GM20431 (cell line): ENCODE data around the gene FADD.

Source experiments
- in situ Hi-C: fragments of 300-500 bp; cut with MseI, MboI; formaldehyde crosslinking; loops from one replicate; pipeline ENCODE4 v1.15.0; 2020; ENCODE audit warnings: low sequenced_read_pairs; ENCODE audit not compliant: unreplicated experiment

FADD gene

DNA sequence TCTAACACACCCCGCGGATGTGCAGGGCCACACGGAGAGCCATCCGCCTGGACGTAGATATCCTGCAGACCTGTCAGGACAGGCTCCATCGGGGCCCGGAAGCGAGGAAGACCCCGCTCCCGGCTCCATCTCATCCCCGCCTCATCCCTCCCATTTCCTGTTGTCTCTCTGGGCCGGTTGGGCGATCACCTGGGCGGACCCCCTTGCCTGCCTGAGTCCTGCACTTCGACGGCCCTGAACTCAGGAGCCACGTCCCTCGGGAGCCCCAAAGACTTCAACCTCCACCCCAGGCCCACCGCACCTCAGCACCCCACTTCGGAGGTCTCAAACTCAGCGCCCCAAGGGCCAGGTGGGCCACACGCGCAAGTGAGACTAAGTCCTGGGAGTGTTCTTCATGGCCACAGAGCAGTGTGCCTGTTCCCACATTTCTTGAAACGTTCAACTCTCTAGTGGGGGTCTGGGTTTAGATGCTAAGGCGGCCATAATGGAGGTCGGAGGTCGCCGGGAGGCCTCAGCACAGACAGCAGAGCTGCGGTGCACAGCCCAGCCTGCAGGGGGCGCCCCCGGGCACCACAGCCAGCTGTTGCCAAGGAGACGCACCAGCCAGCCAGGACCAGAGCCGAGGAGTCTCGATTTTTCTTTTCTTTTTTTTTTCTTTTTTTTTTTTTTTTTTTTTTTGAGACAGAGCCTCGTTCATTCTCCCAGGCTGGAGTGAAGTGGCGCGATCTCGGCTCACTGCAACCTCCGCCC, 26.0 kb upstream of the FADD start:
- in situ Hi-C loops: loop anchor here (25.0 kb wide), 1 partner anchor 490 kb away; the partner anchor contains the start of gene LTO1

DNA sequence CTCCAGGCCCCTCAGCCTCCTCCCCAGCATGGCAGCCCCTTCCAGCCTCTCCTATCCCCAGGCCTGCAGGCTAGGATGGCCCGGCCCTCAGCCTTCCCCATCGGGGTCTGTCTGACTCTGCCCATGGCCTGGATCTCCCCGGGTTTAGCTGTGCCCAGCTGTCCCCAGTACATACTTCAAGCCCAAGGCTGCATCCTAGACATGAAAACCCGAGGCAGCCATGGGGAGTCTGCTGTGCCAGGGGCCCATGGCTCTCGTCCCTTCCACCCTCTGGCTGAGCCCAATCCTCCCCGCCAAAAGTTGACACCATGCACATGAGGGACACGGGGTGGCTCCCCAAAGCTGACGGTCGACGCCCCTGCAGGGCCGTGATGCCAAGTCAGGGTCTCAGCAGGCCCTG, 22.2 kb upstream of the FADD start:
- in situ Hi-C loops: loop anchor here (25.0 kb wide), 1 partner anchor 494 kb away; the partner anchor contains the start of gene LTO1

DNA sequence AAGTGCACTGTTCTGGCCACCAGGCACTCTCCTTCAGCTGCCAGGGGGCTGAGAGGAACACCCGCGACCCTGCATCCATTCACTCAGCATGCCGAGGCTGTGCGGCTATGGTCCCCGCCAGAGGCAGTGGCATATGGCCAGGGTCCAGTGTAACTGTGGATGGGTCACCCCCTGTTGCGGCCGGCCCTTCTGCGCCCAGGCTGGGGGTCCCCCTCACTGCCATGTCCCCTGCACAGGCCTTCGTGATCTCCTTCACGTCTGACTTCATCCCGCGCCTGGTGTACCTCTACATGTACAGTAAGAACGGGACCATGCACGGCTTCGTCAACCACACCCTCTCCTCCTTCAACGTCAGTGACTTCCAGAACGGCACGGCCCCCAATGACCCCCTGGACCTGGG, 20.8 kb upstream of the FADD start:
- in situ Hi-C loops: loop anchor here (25.0 kb wide), 1 partner anchor 495 kb away; the partner anchor contains the start of gene LTO1

DNA sequence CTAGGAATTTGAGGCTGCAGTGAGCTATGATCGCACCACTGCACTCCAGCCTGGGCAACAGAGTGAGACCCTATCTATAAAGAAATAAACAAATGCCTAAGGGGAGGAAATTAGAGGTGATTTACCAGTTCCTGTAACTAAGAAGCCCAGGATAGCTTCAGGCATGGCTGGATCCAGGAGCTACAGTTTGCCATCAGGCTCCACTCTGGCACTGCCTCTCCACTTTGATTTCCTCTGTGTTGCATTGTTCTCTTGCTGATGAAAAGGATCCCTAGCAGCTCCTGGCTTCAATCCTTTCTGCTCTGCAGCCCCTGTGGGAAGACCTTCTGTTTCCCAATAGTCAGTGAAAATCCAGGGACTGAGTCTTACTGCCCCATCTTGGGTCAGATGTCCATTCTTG, 20.1 kb upstream of the FADD start:
- in situ Hi-C loops: loop anchor here (25.0 kb wide), 1 partner anchor 496 kb away; the partner anchor contains the start of gene LTO1

DNA sequence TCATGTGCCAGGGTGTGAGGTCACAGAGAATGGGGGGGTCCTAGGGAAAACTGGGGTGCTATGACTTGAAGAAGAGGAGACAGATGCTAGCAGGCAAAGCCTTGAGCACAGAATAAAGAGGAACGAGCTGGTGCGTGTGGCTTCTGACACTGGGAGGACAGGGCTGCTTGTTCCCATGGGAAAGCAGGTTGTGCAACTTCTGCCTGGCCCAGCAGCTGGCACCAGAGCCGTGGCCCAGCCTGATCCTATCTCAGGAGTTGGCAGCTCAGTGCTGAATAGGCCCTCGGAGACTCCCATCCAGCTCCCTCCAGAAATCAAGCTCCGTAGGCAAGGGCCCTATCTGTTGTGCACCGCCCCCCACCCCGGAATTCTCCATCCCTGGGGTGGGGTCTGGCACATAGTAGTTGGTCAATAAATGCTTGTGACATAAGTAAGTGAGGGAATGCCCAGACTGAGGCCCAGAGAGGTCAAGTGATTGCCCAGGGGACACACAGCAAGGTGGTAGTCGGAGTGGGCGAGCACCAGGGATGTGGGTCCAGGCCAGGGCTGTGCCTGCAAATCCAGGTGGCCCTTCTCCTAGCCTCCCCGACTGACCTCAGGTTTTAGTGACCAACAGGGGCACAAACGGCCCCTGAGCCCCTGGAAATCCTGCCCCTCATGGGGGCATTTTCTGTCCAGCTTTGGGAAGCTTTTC, 19.5 kb upstream of the FADD start:
- in situ Hi-C loops: loop anchor here (25.0 kb wide), 1 partner anchor 496 kb away; the partner anchor contains the start of gene LTO1

DNA sequence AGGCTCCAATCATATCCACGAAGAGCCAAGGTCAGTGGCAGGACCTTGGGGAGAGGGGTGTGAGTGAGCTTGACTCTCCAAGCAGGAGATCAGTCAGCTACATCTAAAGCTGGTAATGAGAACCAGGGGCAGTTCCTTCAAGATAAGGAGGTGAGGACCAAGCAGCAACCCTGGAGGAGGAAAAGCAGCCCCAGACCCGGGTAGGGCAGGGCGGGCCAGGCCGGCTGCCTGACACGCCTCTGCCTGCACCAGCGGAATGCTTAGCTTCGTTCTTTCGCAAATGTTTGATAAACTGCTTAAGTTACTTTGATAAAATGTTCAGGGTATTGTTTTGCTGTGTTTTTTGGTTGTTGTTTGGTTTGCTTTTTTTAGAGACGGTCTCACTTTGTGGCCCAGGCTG, 18.7 kb upstream of the FADD start:
- in situ Hi-C loops: loop anchor here (25.0 kb wide), 1 partner anchor 497 kb away; the partner anchor contains the start of gene LTO1

DNA sequence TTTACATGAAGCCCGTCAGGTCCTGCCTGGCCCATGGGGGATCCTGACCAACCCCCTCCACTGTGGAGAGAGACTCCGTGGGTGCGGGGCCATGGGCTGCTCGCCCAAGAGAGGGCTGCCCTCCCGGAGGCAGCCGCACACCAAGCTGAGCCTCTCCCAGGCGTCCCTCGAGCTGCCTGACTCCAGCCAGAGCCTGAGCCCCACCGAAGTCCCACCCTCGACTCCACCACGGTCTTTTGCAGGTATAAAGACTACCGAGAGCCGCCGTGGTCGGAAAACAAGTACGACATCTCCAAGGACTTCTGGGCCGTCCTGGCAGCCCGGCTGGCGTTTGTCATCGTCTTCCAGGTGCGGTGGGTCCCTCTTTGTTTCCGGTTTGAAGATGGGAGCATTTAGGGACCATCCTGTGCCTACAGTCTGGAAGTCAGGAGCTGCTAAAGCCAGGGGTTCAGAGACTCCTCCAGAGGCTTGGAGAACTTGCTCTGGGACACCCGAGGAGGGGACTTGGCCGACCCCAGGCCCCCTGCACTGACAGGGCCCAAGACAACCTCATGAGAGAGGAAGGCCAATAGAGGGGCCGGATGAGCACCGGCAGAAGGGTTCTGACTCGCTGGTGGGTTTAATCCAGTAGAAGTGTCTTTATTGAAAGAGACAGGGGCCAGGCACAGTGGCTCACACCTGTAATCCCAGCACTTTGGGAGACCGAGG, 17.6 kb upstream of the FADD start:
- in situ Hi-C loops: loop anchor here (25.0 kb wide), 1 partner anchor 498 kb away; the partner anchor contains the start of gene LTO1

DNA sequence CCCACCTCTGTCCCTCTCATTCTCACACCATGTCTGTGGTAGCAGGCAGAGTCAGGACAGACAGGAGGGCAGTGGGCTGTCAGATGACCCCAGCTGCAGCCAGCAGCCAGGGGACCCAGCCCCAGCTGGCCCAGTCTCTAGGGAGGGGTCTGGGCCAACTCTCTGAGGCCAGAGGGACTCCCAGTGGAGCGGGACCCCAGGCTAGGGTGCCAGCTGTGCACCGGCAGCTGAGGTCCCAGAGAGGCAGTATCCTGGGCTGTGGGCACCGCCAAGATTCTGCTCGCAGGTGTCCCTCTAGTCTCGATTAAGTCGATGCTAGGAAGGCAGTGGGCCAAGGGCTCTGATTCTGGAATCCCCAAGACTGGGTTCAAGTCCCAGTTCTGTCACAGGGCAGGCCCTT, 16.7 kb upstream of the FADD start:
- in situ Hi-C loops: loop anchor here (25.0 kb wide), 1 partner anchor 499 kb away; the partner anchor contains the start of gene LTO1

DNA sequence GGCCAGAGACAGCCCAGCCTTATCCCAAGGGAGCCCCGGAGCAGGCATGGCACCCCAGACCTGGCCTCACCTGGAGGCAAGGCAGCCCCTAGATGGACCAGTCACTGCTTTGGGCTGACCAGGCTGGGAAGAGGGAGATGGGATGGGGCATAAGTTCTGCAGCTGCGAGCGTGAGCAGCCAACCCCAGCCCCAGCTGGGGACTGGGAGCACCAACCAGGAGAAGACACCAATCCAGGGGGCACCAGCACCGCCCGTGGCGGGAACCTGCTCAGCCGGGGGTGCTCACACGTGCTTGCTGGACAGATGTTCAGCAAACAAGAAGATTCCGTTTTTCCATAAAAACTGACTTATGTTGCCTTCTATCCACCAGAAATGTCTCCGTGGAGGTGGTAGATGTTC, 16.2 kb upstream of the FADD start:
- in situ Hi-C loops: loop anchor here (25.0 kb wide), 1 partner anchor 500 kb away; the partner anchor contains the start of gene LTO1

DNA sequence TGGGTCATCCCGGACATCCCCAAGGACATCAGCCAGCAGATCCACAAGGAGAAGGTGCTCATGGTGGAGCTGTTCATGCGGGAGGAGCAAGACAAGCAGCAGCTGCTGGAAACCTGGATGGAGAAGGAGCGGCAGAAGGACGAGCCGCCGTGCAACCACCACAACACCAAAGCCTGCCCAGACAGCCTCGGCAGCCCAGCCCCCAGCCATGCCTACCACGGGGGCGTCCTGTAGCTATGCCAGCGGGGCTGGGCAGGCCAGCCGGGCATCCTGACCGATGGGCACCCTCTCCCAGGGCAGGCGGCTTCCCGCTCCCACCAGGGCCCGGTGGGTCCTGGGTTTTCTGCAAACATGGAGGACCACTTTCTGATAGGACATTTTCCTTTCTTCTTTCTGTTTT, 15.3 kb upstream of the FADD start:
- in situ Hi-C loops: loop anchor here (25.0 kb wide), 1 partner anchor 500 kb away; the partner anchor contains the start of gene LTO1

DNA sequence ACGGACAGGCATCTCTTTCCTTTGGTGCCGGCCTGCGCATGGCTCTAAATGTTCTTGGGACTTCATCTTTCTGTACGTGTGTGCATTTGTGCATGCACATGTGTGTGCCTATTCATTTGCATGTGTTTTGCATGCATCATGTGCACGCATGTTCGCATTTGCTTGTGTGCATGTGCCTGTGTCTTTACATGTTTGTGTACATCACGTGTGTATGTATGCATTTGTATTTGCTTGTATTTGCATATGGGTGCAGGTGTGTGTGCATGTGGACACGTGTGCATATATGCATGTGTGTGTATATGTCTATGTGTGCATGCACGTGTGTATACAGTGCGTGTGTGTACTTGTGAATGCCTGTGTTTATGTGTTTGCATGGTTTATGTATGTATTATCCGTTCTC, 13.5 kb upstream of the FADD start:
- in situ Hi-C loops: loop anchor here (5.0 to 25.0 kb wide), 2 partner anchors 277 to 502 kb away; partner anchors contain the start of gene LTO1

DNA sequence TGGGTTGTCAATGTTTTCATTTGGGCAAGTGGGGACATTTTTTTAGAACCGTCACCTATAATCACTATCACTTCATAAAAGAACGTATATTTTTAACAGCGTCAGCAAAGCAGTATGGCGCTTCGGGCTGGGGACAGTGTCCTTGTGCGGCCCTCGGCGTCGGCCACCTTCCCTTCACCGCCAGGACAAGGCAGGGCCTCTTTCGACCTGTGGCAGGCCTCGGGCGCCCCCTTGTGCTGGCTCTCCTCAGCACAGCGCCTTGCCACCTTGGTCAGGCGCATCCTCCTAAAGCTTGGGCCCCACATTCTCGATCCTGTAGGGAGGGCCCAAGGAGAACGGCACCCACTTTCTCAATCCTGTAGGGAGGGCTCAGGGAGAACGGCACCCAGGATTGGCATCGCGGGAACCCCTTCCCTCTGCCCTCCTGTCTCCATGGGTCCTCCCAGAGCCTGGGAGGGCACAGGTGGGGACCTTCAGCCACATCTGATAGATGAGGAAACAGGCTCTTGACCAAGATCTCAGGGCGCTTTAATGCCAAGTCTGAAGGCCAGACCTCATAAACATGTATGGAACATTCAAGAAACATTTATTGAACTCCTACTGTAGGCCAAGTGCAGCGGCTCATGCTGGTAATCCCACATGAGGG, 11.5 kb upstream of the FADD start:
- in situ Hi-C loops: loop anchor here (5.0 to 25.0 kb wide), 2 partner anchors 279 to 504 kb away; partner anchors contain the start of gene LTO1

DNA sequence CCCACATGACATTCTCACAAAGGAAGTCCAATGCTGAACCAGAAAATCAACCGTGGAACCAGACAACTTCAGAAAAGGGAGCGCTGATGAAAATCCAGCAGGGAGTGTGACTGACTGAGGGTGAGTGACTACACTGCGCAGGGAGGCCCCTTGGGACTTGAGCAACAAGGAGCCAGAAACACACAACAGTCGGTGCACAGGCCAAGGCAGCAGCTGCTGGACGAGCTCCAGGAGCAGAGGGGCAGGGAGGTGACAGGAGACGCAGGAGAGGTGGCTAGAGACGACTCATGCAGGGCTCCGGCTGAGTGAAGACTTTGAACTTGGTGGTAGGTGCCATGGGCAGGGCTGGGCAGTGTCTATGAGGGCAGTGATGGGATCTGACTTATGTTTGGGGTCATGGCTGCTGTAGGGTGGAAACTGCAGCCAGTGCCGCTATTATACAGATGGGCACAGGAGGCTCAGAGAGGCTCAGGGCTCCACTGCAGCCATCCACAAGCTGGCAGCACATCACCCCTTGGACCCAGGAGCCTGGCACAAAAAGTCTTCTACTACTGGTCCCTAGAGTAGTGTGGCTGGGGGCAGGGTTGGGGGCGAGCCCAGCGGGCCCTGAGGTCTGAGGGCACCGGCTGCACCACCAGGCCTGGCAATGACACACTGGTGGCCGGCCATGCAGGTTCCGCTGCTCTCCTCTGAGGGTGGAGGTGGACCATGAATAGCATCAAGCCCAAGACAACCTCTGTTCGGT, 10.3 kb upstream of the FADD start:
- in situ Hi-C loops: loop anchor here (5.0 to 25.0 kb wide), 2 partner anchors 281 to 506 kb away; partner anchors contain the start of gene LTO1

DNA sequence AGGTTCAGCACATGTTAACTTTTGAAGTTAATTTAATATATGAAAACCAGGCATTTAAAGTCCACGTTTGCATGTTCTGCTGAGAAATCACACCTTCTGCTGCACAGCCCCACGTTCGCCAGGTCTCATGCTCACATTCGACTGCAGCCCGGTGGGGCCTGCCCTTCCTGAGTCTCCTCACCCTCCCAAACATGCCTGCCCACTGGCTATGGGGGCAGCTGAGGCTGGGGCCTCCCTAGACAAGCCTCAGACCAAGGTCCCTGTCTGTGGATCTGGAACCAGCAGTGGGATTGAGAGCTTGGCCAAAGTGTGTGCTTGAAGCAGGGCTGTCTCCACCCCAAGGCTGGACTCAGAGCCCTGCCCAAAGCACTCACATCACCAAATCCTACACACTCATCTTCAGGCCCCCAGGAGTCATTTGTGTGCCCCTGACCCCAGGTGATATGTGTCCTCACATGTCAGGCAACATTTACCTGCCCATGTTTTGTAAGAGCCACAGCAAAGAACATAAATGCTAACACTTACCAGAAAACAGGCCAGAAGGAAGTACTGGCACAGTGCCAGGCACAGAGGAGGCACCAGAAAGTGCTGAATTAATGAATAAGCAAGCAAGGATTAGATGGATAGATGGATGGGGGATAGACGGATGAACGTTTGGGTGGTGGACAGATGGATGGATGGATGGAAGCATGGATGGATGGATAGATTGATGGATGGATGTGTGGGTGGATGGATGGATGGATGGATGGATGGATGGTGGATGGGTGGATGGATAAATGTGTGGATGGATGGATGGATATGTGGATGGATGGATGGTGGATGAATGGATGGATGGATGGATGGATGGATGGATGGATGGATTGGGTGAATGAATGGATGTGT, 9.4 kb upstream of the FADD start:
- in situ Hi-C loops: loop anchor here (5.0 to 25.0 kb wide), 2 partner anchors 281 to 506 kb away; partner anchors contain the start of gene LTO1

DNA sequence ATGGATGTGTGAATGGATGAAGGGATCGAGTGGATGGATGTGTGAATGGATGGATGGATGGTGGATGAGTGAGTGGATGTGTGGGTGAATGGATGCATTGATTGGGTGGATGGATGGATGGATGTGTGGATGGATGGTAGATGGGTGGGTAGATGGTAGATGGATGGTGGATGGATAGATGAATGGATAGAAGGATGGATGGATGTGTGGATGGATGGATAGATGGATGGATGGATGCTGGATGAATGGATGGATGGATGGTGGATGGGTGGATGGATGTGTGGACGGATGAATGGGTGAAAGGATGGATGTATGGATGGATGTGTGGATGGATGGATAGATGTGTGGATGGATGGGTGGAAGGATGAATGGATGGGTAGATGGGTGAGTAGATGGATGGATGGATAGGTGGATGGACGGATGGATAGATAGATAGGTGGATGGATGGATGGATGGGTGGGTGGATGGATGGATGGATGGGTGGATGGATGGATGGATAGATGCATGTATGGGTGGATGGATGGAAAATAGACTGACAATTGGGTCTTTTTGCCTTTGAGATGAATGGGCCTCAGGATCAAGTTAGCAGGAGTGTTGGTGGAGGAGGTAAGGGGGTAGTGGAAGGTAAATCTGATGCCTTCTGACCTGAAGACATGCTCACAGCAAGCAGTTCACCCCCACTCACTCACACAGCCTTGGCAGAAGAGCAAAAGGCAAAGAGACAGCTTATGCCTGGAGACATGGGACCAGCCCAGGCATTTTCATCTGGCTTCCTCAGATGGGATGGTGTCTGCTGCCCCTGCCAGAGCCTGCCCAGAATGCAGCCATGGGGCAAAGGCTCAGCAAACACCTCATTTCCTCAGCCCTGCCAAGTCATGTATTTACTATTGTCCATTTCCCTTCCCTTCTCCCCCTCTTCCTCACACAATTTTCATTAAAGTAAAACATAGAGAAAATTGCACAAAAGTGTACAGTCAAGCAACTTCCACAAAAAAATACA, 8.0 kb upstream of the FADD start:
- in situ Hi-C loops: loop anchor here (5.0 to 25.0 kb wide), 2 partner anchors 283 to 508 kb away; partner anchors contain the start of gene LTO1

DNA sequence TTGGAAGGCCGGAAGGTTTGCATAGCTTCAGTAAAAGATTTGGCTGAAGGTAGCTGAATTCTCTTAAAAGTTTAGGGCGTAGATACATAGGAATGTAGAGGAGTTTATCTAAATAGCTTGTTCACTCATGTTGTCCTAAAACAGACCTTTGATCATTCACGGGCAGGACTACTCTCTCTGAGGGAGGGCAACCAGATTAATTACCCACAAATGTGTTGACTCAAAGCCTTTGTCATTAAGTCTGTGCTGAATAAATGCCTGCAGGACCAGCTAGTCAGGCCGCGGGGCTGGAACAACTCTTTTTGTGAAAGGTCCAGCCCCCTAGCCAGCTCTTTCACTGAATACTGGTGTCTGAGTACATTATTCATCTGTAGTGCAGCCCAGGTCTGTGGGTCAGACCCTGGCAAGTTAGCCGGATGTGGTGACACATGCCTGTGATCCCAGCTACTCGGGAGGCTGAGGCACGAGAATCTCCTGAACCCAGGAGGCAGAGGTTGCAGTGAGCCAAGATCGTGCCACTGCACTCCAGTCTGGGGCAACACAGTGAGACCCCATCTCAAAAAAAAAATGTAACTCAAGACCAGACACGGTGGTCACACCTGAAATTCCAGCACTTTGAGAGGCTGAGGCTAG, 2.8 kb upstream of the FADD start:
- in situ Hi-C loops: no loop called here
